DOHH2 (cell line): ENCODE results near the gene C19orf73.

ENCODE experiments used
- CTCF ChIP-seq: fragments of 200-600 bp; sonication (generic); IDR thresholded peaks from one replicate; pipeline ENCODE4 v1.5.1; 2014; ENCODE audit warnings: antibody characterized with exemption, mild to moderate bottlenecking, low read depth, low read length; ENCODE audit not compliant: poor library complexity, severe bottlenecking
- EZH2phosphoT487 ChIP-seq: fragments of 200-600 bp; sonication (generic); IDR thresholded peaks from 2 replicates; pipeline ENCODE4 v1.6.1; 2017; ENCODE audit warnings: borderline replicate concordance, mild to moderate bottlenecking, antibody characterized with exemption, low read length, moderate library complexity, mixed read lengths

- TF ChIP-seq CTCF (no peak), EZH2phosphoT487 (no peak)
These were observed 37.7 kb downstream of the C19orf73 start for GRCh38 chr19:49081273-49081672.
